Neural cell (in vitro differentiated cells): Measurements from ENCODE around the gene CEP72. TPM values are rescaled to one million over a fixed set of nuclear protein-coding genes. Genes with fewer than 3 reads are reported as not detected.

Source experiments
- H2AFZ ChIP-seq: fragments of 200-600, 300-800 bp; sonication (generic), shearing (Covaris generic); 2 replicates; pipeline ENCODE4 v1.6.0; 2014; ENCODE audit warnings: low read depth, mild to moderate bottlenecking, antibody characterized with exemption, low read length, moderate library complexity
- H3F3A ChIP-seq: fragments of 200-600 bp; shearing (Covaris generic); 2 replicates; pipeline ENCODE4 v1.6.1; 2016; ENCODE audit warnings: mild to moderate bottlenecking, moderate library complexity, mixed read lengths, antibody characterized with exemption, low read length; ENCODE audit not compliant: insufficient read depth, poor library complexity, severe bottlenecking
- H3K27ac ChIP-seq: fragments of 200-600, 300-800 bp; sonication (generic), shearing (Covaris generic); 2 replicates; pipeline ENCODE4 v1.5.1; 2014; ENCODE audit warnings: mild to moderate bottlenecking, low read length, moderate library complexity
- H3K27me3 ChIP-seq: fragments of 300-800, 200-600 bp; sonication (generic), shearing (Covaris generic); 2 replicates; pipeline ENCODE4 v1.6.0; 2014; ENCODE audit warnings: mild to moderate bottlenecking, low read depth, low read length, moderate library complexity; ENCODE audit not compliant: insufficient read depth
- H3K36me3 ChIP-seq: fragments of 300-800, 200-600 bp; sonication (generic), shearing (Covaris generic); 2 replicates; pipeline ENCODE4 v1.5.1; 2014; ENCODE audit warnings: mild to moderate bottlenecking, antibody characterized with exemption, low read length, moderate library complexity; ENCODE audit not compliant: insufficient read depth
- H3K4me2 ChIP-seq: fragments of 300-800, 200-600 bp; sonication (generic), shearing (Covaris generic); 2 replicates; pipeline ENCODE4 v1.6.0; 2014; ENCODE audit warnings: mild to moderate bottlenecking, low read length
- H3K4me3 ChIP-seq: fragments of 300-800, 200-600 bp; sonication (generic), shearing (Covaris generic); 2 replicates; pipeline ENCODE4 v1.5.1; 2014; ENCODE audit warnings: mild to moderate bottlenecking, low read length, moderate library complexity
- H3K79me2 ChIP-seq: fragments of 200-600 bp; shearing (Covaris generic); replicated peaks from 2 replicates; pipeline ENCODE4 v1.6.0; 2014; ENCODE audit warnings: mild to moderate bottlenecking, low read length, moderate library complexity; ENCODE audit not compliant: insufficient read depth
- H3K9ac ChIP-seq: fragments of 300-800, 200-600 bp; sonication (generic), shearing (Covaris generic); 2 replicates; pipeline ENCODE4 v1.6.1; 2016; ENCODE audit warnings: mild to moderate bottlenecking, low read length, mixed read lengths
- H3K9me2 ChIP-seq: fragments of 200-600 bp; shearing (Covaris generic); 2 replicates; pipeline ENCODE4 v1.6.1; 2016; ENCODE audit warnings: mild to moderate bottlenecking, low read length, mixed read lengths; ENCODE audit not compliant: insufficient read depth
- H3K9me3 ChIP-seq: fragments of 200-600, 300-800 bp; sonication (generic), shearing (Covaris generic); 2 replicates; pipeline ENCODE4 v1.6.1; 2016; ENCODE audit warnings: mild to moderate bottlenecking, mixed run types, low read length, moderate library complexity, mixed read lengths
- H4K20me1 ChIP-seq: fragments of 200-600 bp; shearing (Covaris generic); 2 replicates; pipeline ENCODE4 v1.6.1; 2016; ENCODE audit warnings: mild to moderate bottlenecking, mixed run types; ENCODE audit not compliant: insufficient read depth
- CTCF ChIP-seq: fragments of 450-650 bp; IDR thresholded peaks from 2 replicates; pipeline ENCODE4 v1.5.1; 2014; ENCODE audit warnings: antibody characterized with exemption, mild to moderate bottlenecking, moderate library complexity; ENCODE audit not compliant: poor library complexity, severe bottlenecking
- EP300 ChIP-seq: fragments of 450-650 bp; conservative IDR thresholded peaks from 2 replicates; pipeline ENCODE4 v1.6.1; 2014; ENCODE audit warnings: antibody characterized with exemption, mild to moderate bottlenecking, moderate library complexity; ENCODE audit not compliant: poor library complexity, severe bottlenecking
- EZH2 ChIP-seq: fragments of 200-600, 300-800 bp; shearing (Covaris generic), sonication (generic); IDR thresholded peaks from 2 replicates; pipeline ENCODE4 v1.6.1; 2014; ENCODE audit warnings: antibody characterized with exemption, low read length, borderline replicate concordance, mild to moderate bottlenecking; ENCODE audit not compliant: insufficient read depth, poor library complexity, severe bottlenecking
- MXI1 ChIP-seq: fragments of 450-650 bp; conservative IDR thresholded peaks from 2 replicates; pipeline ENCODE4 v1.6.1; 2014; ENCODE audit warnings: antibody characterized with exemption, mild to moderate bottlenecking; ENCODE audit not compliant: poor library complexity, severe bottlenecking
- POLR2AphosphoS5 ChIP-seq: IDR thresholded peaks from 2 replicates; pipeline ENCODE4 v1.6.1; 2012
- RAD21 ChIP-seq: fragments of 450-650 bp; conservative IDR thresholded peaks from 2 replicates; pipeline ENCODE4 v1.6.1; 2014; ENCODE audit warnings: antibody characterized with exemption, mild to moderate bottlenecking, moderate library complexity
- REST ChIP-seq: IDR thresholded peaks from 2 replicates; pipeline ENCODE4 v1.6.1; 2012; ENCODE audit warnings: borderline replicate concordance
- SMC3 ChIP-seq: fragments of 450-650 bp; conservative IDR thresholded peaks from 2 replicates; pipeline ENCODE4 v1.6.1; 2014; ENCODE audit warnings: antibody characterized with exemption, mild to moderate bottlenecking, moderate library complexity; ENCODE audit not compliant: poor library complexity
- TAF1 ChIP-seq: IDR thresholded peaks from 2 replicates; pipeline ENCODE4 v1.6.1; 2012; ENCODE audit warnings: low read depth
- polyA plus RNA-seq: library from polyadenylated mRNA; depleted of rRNA; stranded (reverse); fragments of >200 nt; gene quantifications from 2 replicates; pipeline ENCODE4 v1.2.3, GENCODE V29; 2014

CEP72 gene
- polyA plus RNA-seq, 1 donor from 2014 or later: 5.9 TPM

- H3K9ac ChIP-seq: no peak overlapping the region
- no peaks in the 10 kb centered on the region for H3K36me3 ChIP-seq
- no peaks in the 10 kb centered on the region for H3K27me3 ChIP-seq
- H3K4me3 ChIP-seq: no peak overlapping the region
- H3K9me3 ChIP-seq: no peaks in the 10 kb centered on the region
- no peaks in the 10 kb centered on the region for H3K9me2 ChIP-seq
- H3F3A ChIP-seq: no peaks in the 10 kb centered on the region
- no peak for TF ChIP-seq CTCF
- no peak overlapping the region for H3K4me2 ChIP-seq
- no peak overlapping the region for H2AFZ ChIP-seq
- H3K79me2 ChIP-seq: peaks cover under 1% of the 10 kb centered on the region
- no peak overlapping the region for H3K27ac ChIP-seq
- no peaks in the 10 kb centered on the region for H4K20me1 ChIP-seq
Measured at GRCh38 chr5:621341-621761, 9.2 kb downstream of the CEP72 start.

- TF ChIP-seq EZH2 (no peak), EP300 (no peak), SMC3 (no peak), POLR2AphosphoS5 (no peak), RAD21 (no peak), CTCF (no peak), TAF1 (no peak), MXI1 (no peak), REST (no peak)
- H3K36me3 ChIP-seq: no peaks in the 10 kb centered on the region
- no peak overlapping the region for H3K4me3 ChIP-seq
- no peaks in the 10 kb centered on the region for H3K27me3 ChIP-seq
- no peak overlapping the region for H3K4me2 ChIP-seq
- H3K9me3 ChIP-seq: no peaks in the 10 kb centered on the region
- H3K9me2 ChIP-seq: no peaks in the 10 kb centered on the region
- no peak overlapping the region for H3K27ac ChIP-seq
- H3K9ac ChIP-seq: no peak overlapping the region
- H3F3A ChIP-seq: no peaks in the 10 kb centered on the region
- no peaks in the 10 kb centered on the region for H3K79me2 ChIP-seq
- no peaks in the 10 kb centered on the region for H4K20me1 ChIP-seq
- no peak overlapping the region for H2AFZ ChIP-seq
Measured at GRCh38 chr5:622359-622758, 10.2 kb downstream of the CEP72 start.
